ENCODE data around the gene TENM4. TPM values are rescaled to one million over a fixed set of nuclear protein-coding genes. Genes with fewer than 3 reads are reported as not detected.

The TENM4 gene
- total RNA-seq, 4 donors from 2014 or later = 31.4 to 44.5 (median 38.0) TPM

DNA sequence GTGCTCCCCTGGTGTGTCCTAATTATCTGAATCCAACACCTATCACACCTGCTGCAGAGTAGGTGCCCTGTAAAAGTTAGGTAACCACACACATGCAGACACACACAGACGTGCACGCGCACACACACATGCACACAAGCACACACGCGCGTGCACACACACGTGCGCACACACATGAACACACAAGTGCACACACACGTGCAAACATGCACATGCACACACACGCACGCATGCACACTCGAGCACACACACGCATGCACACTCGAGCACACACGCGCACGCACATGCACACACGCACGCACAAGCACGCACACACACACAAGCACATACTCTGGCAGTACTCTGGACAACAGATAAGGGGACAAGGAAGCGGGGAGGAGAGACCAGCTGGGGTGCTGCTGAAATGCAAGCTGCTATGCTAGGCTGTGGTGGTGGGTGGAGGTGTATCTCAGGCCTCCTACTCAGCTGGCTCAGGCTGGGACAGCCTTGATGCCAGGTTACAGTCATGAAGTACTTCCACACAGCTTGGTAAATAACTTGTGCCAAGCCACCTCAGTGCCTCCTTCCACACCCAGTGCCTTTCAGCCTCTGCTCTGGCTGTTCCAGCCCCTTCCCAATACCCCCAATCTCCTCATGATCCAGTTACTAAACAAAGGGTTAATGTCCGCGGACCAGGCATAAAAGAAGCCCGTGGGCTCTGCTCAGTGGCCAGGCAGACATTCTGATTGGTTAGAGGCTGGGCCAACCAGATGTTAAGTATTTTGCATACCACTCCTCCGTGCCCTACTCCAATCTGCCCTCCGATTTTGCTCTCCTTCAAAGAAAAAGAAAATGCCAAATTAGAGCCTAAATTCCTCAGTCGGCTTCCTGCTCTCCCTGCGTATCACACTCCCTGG is 374.1 kb downstream of the TENM4 start:
- Histone ChIP-seq H3K4me3 (no peak overlapping the region), H3K4me1 (no peaks in the 10 kb centered on the region), H3K9me3 (no peaks in the 10 kb centered on the region), H3K27ac (no peak overlapping the region), H3K36me3 (no peaks in the 10 kb centered on the region), H3K27me3 (no peaks in the 10 kb centered on the region)
- WGBS = 84% methylated on average over 26 of the region's 28 CpGs
- TF ChIP-seq EP300 (IDR thresholded peaks at IDR 0.05) = no peak
- TF ChIP-seq, protein P1, sequence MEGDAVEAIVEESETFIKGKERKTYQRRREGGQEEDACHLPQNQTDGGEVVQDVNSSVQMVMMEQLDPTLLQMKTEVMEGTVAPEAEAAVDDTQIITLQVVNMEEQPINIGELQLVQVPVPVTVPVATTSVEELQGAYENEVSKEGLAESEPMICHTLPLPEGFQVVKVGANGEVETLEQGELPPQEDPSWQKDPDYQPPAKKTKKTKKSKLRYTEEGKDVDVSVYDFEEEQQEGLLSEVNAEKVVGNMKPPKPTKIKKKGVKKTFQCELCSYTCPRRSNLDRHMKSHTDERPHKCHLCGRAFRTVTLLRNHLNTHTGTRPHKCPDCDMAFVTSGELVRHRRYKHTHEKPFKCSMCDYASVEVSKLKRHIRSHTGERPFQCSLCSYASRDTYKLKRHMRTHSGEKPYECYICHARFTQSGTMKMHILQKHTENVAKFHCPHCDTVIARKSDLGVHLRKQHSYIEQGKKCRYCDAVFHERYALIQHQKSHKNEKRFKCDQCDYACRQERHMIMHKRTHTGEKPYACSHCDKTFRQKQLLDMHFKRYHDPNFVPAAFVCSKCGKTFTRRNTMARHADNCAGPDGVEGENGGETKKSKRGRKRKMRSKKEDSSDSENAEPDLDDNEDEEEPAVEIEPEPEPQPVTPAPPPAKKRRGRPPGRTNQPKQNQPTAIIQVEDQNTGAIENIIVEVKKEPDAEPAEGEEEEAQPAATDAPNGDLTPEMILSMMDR (IDR thresholded peaks at IDR 0.05) = no peak
- no peak for DNase-seq (ENCODE audit: low spot score in 2 of 2)

DNA sequence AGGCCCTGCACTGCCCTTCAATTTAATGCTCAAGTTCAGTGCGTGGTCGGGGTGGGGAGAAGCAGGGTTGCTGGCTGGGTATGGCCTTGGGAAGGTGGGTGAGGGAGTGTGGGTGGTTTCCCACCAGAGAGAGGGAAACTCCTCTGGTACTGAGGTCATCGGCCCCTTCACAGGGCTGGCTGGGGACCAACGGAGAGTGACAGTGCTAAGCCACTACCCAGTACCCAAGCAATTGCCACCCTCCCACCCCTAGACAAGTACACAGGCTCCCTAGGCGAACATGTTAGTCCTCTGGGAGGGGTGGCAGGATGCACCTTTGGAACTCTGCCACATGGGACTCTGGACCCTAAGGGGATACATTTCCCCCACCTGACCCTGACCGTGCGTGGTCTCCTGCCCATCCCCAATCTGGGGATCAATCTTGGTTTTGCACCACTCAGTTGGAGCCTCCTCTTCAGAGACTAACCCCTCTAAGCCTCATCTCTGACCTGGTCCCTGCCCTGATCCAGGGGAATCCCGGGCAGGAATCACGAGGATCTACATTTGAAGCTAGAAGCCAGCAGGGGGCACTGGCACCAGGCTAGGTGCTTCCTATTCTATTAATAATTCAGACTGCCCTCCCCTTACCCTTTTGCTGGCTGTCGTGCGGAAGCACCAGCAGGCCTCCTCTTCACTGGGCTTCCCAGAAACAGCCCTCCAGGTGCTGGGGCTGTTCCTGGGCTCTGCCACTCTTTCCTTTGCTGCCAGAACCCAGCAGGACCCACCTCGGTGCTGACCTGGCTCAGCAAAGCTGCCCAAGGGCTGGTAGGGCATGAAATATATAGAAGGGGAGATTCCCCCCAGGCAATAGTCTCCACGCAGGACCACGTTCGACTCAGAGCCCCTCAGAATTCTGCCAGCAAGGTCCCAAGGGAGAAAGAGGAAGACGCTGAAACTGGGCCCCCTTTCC is 377.7 kb downstream of the TENM4 start:
- TF ChIP-seq POLR2A (IDR thresholded peaks at IDR 0.05) = no peak
- no peak for TF ChIP-seq POLR2AphosphoS5 (IDR thresholded peaks at IDR 0.05)
- TF ChIP-seq, protein P1 (IDR thresholded peaks at IDR 0.05) = no peak
- no peak for TF ChIP-seq EP300 (IDR thresholded peaks at IDR 0.05)
- no peak for DNase-seq (ENCODE audit: low spot score in 2 of 2)
- H3K27ac ChIP-seq = no peak overlapping the region
- 61% methylated on average over 13 of the region's 16 CpGs for WGBS
- no peaks in the 10 kb centered on the region for H3K36me3 ChIP-seq
- H3K4me3 ChIP-seq = no peak overlapping the region
- H3K4me1 ChIP-seq = no peaks in the 10 kb centered on the region
- no peaks in the 10 kb centered on the region for H3K27me3 ChIP-seq
- H3K9me3 ChIP-seq = no peaks in the 10 kb centered on the region

DNA sequence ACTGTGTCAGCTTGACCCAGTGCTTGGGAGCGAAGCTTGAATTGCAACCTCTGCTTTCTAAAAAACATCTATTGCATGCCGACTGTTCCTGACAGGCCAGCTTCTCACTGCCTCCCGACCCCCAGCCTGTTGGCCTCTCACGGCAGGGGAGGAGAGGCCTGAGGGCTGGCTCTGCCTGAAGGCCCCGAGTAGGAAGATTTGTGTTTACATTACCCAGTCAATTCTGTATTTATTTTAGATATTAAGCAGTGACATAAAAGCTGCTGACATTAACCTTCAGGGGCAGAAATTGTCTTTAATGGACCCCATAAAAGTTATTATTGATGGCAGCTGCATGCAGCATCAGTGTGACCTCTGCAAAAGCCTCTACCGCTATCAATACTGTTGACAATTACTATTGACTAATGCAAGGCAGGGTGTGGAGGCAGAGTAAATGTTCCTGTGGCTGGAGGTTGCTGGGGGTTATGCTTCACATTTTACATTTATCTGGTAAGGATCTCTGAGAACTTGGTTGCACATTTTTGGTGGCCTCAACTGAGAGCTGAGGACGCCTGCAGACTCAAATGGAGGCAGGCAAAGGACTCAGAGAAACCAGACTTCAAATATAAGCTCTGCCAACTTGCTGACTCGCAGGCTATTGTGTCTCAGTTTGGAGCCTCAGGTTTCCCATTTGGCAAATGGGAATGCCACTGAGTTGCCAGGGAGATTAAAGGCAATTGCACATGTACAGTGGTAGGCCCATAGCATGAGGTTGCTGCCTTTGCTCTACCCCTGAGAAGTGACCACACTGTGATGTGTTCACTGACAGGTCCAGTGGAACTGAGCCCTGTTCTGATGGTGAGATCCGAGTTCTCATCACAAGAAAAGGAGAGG is 380.5 kb downstream of the TENM4 start:
- H3K36me3 ChIP-seq = no peaks in the 10 kb centered on the region
- H3K27me3 ChIP-seq = no peaks in the 10 kb centered on the region
- no peak overlapping the region for H3K4me3 ChIP-seq
- WGBS = 89% methylated on average over 9 of the region's 9 CpGs
- peaks cover 5% of the 10 kb centered on the region for H3K4me1 ChIP-seq
- no peak overlapping the region for H3K27ac ChIP-seq
- TF ChIP-seq EP300 (IDR thresholded peaks at IDR 0.05) = no peak
- no peaks in the 10 kb centered on the region for H3K9me3 ChIP-seq
- no peak for DNase-seq (ENCODE audit: low spot score in 2 of 2)

DNA sequence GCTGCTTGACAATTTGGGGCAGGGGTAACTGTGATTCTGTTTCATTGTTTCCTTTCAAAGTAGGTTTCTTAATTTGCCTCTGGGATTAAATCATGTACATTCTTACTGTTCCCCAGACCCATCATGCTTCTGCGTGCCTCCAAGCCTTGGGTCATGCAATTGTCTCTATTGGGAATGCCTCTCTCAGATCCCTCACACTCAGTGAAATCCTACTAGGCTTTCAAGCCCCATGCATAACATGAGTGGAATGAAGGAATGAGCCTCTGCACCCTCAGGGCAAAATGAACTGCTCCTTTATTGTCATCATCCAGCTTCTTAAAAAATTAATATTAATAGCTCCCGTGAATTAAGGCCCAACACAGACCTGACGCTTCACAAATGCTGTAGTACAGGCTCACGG is 381.7 kb downstream of the TENM4 start:
- H3K4me3 ChIP-seq = no peak overlapping the region
- no peaks in the 10 kb centered on the region for H3K36me3 ChIP-seq
- WGBS = 93% methylated on average over 4 of the region's 4 CpGs
- H3K9me3 ChIP-seq = no peaks in the 10 kb centered on the region
- no peaks in the 10 kb centered on the region for H3K27me3 ChIP-seq
- no peak for TF ChIP-seq EP300 (IDR thresholded peaks at IDR 0.05)
- TF ChIP-seq POLR2AphosphoS5 (IDR thresholded peaks at IDR 0.05) = no peak
- H3K27ac ChIP-seq = no peak overlapping the region
- H3K4me1 ChIP-seq = peaks cover 5% of the 10 kb centered on the region
- DNase-seq (ENCODE audit: low spot score in 2 of 2) = no peak

DNA sequence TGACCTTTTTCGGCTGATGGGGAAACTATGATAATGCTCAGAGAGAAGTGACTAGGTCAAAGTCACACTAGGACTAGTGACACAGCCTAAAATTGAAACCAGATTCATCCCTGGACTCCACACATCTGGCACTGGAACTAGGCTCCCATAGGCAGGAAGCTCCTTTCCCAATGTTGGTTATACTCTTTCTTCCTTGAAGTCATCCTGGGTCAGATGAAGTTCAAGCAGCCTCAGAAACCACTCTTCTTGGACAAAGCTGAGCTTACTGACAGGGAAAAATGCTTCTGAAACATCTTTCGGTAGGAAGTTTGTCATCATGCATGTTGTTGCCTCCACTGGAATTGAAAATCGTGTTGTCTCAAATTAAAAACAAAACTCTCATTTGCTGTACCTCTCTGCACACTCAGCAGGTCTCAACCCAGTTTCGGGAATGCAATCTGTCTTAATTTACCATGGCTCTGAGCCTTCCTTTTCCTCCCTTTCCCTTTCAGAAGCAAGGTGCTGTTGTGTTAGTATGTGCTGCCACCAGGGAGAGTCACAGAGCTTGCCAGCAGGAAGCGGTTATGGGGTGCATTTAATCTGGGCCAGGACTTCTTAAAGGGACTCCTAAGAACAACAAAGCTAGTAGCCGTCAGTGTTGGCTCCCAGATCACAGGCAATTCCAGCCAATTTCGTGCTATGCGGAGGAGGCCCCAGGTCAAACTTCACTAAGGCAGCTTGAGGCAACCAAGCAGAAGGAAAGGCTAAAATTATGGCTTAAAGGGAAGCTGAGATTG is 384.8 kb downstream of the TENM4 start:
- TF ChIP-seq, protein P1 (IDR thresholded peaks at IDR 0.05) = no peak
- TF ChIP-seq POLR2AphosphoS5 (IDR thresholded peaks at IDR 0.05) = no peak
- no peak for TF ChIP-seq POLR2A (IDR thresholded peaks at IDR 0.05)
- TF ChIP-seq EP300 (IDR thresholded peaks at IDR 0.05) = no peak
- H3K9me3 ChIP-seq = no peaks in the 10 kb centered on the region
- H3K27ac ChIP-seq = no peak overlapping the region
- H3K27me3 ChIP-seq = no peaks in the 10 kb centered on the region
- DNase-seq (ENCODE audit: low spot score in 2 of 2) = no peak
- no peak overlapping the region for H3K4me3 ChIP-seq
- H3K4me1 ChIP-seq = peaks cover 5% of the 10 kb centered on the region
- WGBS = 58% methylated on average over 8 of the region's 8 CpGs
- H3K36me3 ChIP-seq = no peaks in the 10 kb centered on the region
